Activated gamma-delta T cell treated with anti-CD3 and anti-CD28 coated beads, Interleukin-2, amount 50 U/mL, for 16 hours (primary cell): ENCODE data around the gene MAP2K6.

Experiments
- DNase-seq: peaks from one replicate; pipeline ENCODE4 v3.0.0-alpha.2; 2020; ENCODE audit warnings: low read depth

MAP2K6 gene

DNA sequence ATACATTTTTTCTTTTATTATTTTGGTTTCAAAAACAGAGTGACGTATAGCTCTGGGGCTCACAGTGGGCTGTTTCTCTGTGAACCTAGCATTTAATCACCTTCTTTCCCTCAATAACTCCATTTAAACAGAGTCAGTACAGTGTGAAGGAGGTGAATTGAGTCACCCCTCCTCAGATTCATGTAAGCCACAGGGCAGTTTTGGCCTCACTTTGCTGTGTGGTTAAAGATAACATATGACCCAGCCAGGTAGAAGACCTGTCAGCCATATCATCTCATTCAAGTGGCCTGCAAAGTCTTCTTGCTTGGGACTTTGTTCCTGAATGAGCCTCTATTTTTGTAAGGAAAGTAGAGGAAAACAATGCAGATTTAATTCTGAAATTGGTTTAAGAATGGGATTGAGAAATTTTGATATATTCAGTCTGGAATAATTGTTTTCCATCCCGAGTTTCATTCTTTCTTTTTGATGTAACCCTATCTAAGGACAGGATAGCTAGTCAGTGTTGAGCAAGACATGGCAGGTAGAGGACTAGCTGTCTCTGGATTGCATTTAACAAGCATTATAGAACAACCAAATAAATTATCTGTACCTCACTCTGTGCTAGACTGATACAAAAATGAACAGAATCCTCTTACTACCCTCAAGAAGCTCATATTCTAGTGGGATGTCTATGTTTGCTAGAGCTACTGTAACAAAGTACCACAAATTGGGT lies 13.1 kb downstream of the MAP2K6 start:
- DNase-seq = no peak

DNA sequence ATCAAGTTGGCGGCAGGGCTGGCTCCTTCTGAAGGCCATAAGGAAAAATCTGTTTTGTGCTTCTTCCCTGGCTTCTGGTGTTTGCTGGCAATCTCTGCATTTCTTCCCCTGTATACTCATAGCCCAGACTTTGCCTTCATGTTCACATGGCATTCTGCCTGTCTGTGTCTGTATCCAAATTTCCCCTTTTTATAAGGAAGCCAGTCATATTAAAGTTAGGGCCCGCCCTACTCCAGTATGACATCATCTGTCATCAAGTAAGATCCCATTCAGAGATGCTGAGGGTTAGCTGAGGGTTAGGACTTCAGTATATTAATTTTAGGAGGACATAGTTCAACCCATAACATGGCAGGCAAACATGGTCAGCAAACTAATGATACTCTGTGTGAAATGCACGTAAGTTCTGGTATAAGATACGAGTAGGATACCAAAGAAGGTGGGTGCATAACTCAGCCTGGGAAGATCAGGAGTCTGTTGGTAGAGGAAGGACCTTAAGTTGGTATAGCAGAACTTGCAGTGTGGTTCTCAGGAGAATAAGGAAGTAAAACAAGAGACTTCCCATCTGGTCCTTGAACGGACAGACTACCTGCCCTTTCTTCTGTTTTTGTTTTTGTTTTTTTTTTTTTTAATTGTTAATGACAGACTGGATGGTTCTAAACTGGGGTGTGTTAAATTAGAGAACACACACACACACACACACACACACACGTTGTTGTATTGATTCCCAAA lies 13.9 kb downstream of the MAP2K6 start:
- no peak for DNase-seq

DNA sequence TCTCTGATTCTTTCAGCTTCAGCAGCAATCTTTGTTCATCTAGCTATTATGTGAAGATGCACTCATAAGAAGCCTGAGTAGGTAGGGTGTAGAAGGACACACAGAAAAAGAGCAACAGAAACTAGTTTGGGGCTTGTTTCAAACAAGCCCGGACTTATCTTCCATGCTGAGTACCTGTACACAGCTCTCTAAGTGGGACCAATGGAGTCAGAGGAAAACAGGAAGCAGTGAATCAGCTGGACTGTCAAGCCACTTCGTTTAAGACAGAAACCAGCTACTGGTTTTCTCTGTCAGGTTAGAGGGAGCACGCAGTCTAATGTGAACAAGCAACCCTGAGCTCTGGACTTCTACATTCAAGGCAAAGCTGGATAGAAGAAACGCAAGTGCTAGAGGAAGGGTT lies 16.0 kb downstream of the MAP2K6 start:
- DNase-seq = no peak

DNA sequence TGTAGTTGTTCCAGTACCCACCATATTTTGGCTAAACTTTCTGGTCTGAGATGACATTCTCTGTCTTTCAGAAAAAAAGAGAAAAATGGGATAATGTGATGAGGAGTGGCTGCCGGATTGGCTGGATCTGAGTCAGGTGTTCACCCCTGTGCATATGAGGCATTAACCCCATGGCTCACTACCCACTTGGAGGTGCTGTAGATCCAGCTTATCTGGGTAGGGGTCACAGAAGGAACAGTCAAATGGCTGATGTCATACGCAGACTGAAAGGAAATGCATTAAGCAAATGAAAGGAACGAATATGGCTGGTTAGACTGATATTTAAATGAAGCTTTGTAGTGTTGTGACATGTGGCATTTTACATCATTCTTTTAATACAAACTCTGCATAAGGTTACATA lies 17.3 kb downstream of the MAP2K6 start:
- no peak for DNase-seq

DNA sequence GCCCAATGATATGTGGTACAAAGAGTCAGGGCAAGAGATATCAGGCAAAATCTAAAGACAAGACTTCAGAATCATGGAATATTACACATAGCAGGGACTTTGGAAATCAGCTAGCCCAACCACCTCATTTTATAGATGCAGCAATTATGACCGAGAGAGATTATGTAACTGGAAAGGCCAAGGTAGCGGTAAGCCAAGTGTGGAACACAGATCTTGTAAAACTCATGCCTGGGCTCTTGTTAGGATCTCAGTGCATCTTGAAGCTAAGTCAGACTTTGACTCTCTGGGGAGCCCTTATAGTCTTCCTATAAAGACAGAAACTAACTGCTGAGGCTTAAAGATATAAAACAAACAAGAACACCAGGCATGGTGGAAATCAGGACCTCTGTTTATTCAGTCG lies 18.6 kb downstream of the MAP2K6 start:
- DNase-seq = no peak

DNA sequence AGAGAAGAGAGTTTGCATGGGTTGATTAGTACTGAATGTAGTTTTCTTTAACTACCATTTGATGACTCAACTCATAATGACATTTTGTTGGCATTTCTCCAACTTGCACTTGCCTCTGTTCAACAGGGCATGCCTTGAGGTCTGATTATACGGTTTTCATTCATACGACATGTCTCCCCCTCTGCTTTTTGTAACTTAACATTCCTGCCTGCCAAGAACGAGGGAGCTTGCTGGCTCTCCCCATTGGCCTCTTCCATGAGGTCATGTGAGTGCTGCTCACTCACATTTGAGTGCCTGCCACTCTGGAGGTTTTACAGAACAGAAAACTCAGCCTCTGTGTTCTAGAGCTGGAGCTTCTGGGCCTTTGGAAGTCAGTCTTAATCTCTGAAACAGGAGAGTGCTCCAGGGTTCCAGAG lies 19.7 kb downstream of the MAP2K6 start:
- DNase-seq = no peak

DNA sequence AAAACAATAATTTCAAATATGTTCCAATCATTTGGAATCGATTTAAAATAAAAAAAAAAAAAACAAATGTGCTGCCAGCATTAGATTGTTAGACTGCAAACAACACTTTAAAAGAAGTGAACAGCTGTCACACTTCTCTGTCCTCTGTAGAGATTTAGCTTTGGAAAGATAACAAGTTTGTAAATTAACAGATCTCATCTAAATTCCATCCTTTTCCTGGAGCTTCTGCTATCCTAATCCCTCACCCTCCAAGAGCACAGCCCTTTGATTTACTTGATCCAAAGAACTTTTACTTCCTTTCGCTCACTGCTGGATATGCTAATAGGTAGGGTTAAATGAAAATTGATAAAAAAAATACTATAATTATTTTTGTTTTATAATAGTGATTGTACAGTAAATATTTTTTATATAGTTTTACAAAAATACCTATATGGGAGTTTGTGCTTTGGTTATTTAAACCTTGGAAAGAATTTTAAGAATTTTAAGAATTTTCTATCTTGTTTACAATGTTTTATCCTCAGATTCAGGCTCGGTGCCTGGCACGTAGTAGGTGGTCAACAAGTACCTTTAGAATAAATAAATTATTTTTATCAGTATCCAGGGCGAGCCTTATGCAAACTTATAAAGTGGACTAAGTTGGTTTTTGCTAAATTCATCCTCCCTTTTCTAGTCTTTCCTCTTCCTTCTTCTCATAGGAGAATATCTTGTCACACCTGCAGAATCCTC lies 21.6 kb downstream of the MAP2K6 start:
- no peak for DNase-seq

DNA sequence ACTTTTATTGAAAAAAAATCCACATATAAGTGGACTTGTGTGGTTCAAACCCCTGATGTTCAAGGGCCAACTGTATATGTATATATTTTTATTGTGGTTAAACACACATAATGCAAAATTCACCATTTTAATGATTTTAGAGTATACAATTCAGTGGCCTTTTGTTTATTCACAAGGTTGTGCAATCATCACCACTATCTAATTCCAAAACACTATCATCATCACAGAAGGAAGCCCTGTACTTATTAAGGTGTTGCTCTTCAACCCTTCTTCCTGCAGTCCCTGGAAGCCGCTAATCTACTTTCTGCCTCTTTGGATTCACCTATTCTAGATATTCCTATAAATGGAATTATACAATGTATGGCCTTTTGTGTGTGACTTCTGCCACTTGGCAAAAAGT lies 23.0 kb downstream of the MAP2K6 start:
- no peak for DNase-seq

DNA sequence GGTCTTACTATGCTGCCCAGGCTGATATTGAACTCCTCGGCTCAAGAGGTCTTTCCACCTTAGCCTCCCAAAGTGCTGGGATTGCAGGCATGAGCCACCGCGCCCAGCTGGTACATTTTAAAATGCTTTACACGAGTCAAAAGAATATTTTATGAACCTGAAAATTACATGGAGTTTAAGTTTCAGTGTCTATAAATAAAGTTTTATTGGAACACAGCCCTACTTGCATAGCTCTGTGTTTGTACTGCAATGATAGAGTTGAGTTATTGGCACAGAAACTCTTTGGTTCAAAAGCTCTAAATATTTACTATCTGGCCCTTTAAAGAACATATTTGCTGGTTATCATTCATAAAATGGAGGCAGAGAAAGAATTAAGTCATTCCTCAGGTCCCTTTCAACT lies 24.3 kb downstream of the MAP2K6 start:
- DNase-seq = no peak

DNA sequence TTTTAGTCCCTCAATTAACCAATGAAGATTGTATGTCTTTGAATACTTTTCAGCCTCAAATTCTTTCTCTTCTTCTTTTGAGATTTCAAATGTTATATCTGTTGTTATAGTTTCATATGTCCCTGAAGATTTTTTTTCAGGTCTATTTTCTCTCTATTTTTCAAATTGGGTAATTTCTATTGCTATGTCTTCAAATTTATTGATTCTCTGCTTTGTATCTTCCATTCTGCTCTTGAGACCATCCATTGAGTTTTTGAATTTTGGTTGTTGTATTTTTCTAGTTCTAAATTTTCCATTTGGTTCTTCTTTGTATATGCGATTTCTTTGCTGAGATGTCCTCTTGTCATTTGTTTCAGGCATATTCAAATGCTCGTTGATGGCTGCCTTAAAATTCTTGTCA lies 26.7 kb downstream of the MAP2K6 start:
- DNase-seq = no peak

DNA sequence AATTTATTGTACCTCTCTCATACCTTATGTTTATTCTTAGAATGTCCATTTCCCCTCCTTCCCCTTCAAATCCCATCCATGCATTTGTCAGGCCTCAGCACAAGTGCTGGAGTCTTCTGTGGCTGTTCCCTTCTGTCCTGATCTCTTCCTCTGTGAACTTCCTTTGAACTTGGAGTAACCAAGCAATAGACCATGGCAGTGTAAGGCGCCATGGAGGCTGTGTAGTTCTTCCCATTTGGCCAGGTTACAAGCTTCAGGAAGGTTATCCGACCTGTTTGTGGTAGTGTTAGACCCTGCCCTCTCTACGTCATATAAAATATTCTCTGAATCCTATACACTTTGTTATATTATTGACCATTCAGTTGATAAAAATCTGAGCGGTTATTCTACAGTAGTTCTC lies 28.6 kb downstream of the MAP2K6 start:
- no peak for DNase-seq

DNA sequence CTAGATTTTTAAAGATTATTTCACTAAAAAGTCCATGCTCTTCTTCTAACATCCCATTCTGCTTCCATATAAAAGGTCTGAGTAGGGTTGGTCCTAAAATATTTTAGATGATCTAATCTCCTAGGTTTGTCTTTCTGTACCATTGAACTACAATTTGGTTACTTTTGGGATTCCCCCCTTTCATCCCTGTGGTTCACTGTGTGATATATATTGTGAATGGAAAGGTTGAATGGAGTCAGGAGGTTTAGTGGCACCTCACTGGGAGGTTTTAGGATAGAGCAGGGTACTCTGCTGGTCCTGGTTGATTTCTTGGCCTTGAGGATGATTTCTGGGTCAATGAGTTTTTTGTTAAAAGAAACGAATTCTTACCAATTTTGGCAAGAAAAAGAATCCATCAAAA lies 29.5 kb downstream of the MAP2K6 start:
- no peak for DNase-seq

DNA sequence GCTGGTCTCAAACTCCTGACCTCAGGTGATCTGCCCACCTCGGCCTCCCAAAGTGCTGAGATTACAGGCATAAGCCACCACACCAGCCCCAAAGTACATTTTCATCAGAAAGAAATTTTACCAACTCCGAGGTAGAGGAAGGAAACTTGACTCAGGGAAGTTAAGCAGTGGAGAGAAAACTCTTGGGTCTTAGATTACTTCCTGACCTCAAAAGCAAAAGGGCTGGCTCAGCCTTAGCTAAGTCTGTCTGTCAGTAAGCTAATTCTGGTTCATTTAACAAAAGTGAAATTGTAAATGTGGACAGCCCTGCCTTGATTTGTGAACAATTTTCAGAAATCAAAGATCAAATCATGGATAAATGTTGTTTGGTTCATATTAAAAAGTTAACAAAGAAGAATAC lies 30.6 kb downstream of the MAP2K6 start:
- no peak for DNase-seq

DNA sequence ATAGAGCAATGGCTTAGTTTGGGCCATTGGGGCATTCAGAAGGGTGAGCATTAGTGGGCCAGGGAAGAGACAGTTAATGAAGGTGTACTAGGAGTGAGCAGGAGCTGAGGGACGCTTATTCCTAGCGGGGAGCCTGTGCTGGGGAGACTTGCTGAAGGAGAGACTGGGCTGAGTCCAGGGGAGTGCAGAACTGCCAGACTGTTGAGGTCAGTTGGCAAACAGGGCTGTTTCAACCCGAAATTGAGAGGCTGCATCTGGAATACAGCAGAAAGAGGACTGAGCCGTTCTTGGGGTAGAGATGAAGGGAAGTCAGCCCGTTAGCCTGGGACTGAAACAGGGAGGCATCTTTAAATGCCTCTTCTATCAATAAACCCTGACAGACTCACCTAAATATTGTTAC lies 33.2 kb downstream of the MAP2K6 start:
- no peak for DNase-seq

DNA sequence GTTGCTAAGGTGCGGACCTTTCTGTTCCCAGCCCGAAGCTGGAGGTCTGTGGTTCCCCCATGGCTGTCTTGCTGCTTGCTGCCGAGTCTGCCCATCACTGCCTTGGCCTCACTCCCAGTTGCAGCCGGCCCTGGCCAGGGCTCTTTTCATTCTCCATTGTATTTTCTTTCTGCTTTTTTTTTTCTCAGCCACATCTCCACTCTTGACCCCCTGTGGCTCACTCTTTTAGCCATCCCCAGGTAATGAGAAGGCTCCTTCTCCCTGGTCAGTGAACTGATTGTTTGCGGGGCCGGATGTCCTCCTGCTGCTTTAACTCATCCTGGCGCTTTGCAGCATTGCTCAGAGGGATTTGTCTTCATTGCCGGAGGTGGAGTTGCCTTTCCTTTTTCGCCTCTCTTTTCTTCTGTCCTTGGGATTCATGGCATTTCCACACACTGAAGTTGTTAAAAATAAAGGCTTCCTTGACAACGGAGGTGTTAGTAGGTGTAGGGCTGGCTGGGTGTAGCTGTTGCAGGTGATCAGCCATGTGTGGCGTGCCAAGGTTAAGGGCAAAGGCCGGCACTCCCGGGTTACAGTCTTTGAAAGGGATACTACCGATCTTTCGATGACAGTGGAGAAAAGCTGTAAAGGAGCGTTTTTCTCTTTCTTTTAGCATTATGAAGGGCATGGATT lies 34.1 kb downstream of the MAP2K6 start:
- DNase-seq = no peak

DNA sequence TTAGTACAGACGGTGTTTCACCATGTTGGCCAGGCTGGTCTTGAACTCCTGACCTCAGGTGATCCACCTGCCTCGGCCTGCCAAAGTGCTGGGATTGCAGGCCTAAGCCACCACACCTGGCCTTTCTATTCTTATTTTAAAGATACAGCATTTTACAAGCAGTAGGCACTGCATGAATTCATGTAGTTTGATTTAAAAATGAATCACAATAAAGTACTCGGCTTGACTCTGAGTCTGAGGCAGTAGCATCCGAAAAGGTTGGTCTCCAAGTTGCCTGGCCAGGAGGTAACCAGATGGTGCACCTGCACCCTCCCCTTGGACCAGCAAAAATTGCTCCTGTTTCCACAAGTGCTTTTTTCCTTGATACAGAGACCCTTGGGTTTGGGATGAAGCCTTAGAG lies 35.6 kb downstream of the MAP2K6 start:
- no peak for DNase-seq

DNA sequence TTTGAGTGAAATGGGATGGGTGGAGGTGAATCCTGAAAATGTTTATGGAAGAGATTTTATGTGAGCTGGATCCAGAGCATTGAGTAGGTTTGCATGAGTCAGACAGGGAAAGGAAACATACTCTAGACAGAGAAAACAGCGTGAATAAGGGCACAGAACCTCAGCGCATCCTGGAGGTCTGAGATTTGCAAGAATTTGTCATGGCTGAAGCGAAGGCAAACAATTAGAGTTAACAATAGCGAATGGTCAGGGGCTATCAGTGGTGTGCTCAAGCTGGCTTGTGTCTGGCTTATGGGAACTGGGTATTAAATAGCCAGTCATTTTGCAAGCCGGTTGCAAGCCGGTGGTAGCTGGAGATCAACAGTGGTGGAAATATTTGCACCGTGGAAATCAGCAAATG lies 36.4 kb downstream of the MAP2K6 start:
- no peak for DNase-seq

DNA sequence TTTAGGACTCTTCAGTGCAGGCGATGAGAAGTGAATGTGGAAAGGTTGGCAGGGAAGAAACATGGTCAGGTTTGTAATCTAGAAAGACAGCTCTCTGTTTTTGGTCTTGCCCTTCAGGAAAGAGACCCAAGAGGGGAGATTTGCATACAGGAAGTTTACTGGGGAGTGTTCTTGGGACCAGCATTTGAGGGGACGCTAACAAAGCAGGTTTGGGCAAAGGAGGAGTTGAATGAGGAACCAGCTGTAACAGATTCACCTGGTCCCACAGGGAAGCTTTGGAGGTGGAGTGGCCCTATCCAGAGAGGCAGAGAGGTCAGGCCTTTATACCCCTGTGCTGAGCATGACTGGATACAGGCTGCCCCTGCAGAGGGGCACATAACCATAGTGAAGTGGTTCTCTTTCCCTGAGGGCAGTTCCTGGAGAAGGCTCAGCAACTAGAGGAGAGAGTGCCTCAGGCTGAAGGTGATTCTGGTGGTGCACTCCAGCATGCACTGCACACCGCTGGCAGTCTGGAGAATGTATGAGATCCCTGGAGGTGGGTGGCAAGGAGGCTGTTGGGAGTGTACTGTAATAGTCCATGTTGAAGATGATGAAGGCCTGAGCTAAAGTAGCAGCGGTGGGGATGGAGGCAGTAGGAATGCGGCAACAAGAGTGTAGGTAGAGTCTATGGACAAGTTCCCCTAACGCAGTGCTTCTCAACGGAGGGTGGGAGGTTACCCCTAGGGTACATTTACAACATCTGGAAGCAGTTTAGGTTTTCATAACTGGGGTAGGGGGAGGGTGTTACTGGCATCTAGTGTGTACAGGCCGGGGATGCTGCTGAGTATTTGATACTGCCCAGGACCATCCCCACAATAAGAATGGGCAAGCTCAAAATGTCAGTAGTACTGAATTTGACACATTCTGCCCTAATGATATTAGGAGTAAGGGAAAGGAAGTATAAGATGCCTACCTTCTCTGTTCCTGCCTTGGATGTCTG lies 37.2 kb downstream of the MAP2K6 start:
- no peak for DNase-seq

DNA sequence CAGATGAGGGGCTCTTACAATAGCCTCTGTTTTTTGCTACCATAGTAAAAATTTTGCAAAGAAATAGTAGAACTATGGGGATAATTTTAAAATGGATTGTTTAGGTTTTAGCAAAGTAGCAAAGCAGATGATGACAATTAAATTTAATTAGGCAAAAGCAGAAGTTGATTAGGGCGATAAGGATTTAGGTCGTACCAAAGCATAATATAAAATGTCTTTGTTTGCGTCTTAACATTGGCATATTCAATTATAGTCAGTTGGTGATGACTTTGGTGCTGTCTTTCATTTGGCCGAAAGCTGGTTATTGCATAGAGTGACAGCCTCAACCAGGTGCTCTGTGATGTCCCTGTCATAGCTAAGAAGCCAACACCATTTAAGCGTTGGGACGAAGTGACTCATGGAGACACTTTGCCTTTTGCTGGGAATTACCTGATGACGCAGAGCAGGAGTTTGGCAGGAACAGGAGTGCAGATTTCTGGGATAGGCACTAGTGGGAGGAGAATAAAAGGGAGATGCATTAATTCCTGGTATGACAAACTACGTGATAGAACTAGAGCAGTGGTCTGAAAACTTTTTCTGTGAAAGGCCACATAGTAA lies 38.3 kb downstream of the MAP2K6 start:
- DNase-seq = no peak

DNA sequence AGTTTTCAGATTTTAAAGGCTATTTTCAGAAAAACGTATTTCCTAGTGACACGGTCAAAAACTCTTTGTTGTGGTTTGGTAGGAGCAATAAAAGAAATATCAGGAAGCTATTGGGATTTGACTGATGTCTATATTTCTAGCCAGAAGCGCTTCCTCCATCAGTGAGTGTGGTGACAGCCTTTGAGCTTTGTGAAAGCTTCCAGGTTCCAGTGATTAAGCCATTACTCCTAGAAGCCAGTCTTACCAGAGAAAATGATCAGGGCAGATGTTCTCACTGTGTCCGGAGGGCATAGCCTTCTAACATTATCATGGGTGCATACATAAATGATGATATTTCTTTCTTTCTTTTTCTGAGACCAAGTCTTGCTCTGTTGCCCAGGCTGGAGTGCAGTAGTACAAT lies 39.6 kb downstream of the MAP2K6 start:
- DNase-seq = no peak

DNA sequence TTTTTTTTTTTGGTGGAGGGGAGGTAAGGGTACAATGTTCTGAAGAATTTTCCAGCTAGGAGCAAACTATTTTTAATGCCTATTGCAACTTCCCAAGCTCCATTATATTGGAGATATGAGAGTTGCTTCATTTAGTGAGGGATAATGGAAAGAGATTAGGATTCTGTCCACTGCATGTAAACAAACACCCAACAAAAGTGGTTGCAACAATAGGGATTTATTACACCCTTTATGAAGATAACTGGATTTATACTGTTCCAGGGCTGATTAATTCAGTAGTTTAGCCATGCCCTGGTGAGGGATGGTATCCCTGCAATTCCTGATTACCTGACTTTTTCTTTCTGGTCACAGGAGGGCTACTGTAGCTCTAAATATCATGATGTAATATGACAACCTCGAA lies 40.5 kb downstream of the MAP2K6 start:
- DNase-seq = no peak
